HAP-1 (cell line): Measurements from ENCODE around the gene SMARCC2.

Experiments
- DNase-seq, 2 experiments: peaks; one replicate each; pipeline ENCODE4 v3.0.0-alpha.2; 2016 to 2020; ENCODE audit warnings: low spot score in 2 of 2
- H3K27me3 ChIP-seq: fragments of 250-450 bp; sonication (Bioruptor Pico); 2 replicates; pipeline ENCODE4 v1.5.1; 2020; ENCODE audit warnings: low read depth, mild to moderate bottlenecking, moderate library complexity
- H3K36me3 ChIP-seq: fragments of 250-450 bp; sonication (Bioruptor Pico); replicated peaks from 2 replicates; pipeline ENCODE4 v1.5.1; 2020; ENCODE audit warnings: mild to moderate bottlenecking
- H3K4me1 ChIP-seq: fragments of 250-450 bp; sonication (Bioruptor Pico); 2 replicates; pipeline ENCODE4 v1.5.1; 2020; ENCODE audit warnings: mild to moderate bottlenecking
- H3K4me3 ChIP-seq: fragments of 250-450 bp; sonication (Bioruptor Pico); 2 replicates; pipeline ENCODE4 v1.5.1; 2020; ENCODE audit warnings: mild to moderate bottlenecking, moderate library complexity
- H3K9me3 ChIP-seq: fragments of 250-450 bp; sonication (Bioruptor Pico); 2 replicates; pipeline ENCODE4 v1.5.1; 2020; ENCODE audit warnings: mild to moderate bottlenecking, moderate library complexity
- in situ Hi-C: fragments of 300-500 bp; cut with MboI; formaldehyde crosslinking; loops from 3 replicates; pipeline ENCODE4 v1.14.3; 2020; ENCODE audit warnings: low sequenced_read_pairs, inconsistent platforms, mixed read lengths

SMARCC2 gene

DNA sequence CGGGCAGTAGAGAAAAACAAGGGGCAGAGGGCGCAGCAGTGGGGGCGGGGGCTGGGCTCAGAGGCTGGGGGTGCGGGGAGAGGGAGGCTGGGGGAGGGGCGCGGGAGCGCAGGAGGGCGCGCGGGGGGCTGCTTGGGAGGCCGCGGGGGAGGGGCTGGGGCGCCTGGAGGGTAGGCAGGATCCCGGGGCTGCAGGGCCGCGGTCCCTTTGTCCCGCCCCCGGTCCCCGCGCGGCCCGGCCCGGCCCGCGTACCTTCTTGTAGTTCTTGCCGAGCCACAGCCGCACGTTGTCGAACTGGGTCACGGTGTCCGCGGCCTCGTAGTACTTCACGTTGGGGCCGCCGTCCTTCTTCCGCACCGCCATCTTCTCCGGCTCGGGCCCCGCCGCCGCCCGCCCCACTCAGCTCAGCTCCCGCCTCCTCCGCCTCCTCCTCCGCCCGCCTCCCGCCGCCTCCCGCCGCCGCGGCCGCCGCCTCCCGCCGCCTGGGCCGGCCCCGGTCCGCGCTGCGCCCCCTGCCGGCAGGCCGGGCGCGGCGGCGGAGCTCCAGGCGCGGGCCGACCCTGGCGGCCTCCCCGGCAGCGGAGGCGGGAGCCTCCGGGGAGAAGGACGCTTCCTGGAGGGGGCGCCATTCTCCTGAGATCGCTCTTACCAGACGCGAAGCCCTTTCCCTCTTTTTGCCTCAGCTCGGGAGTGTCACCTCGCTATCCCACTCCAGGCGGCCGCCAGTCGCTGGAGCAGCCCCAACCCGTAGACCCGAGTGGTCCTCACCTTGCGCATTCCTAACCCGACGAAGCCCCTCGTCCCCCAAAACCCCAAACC lies at the start of gene SMARCC2:
SMARCC2 (minus strand) TSS at position 385 of the 819 bp plus-strand sequence; CDS start at position 363, 22 bp downstream.
- peak within 1 kb of the TSS; percentile 59 for H3K4me3 ChIP-seq
- H3K4me1 ChIP-seq, result peaks cover 11% of the 10 kb centered on the region
- H3K9me3 ChIP-seq, result no peaks in the 10 kb centered on the region
- H3K27me3 ChIP-seq, result no peaks in the 10 kb centered on the region
- H3K36me3 ChIP-seq, result peaks cover 24% of the 10 kb centered on the region
- peak; percentile 85 to 94 for DNase-seq
- in situ Hi-C loops, result loop anchor here (5.0 kb wide), 1 partner anchor 72 kb away; the partner anchor contains the start of genes RPL41 and ZC3H10

- Histone ChIP-seq H3K9me3 (no peaks in the 10 kb centered on the region), H3K27me3 (no peaks in the 10 kb centered on the region), H3K36me3 (peaks cover 31% of the 10 kb centered on the region), H3K4me3 (no peak overlapping the region), H3K4me1 (no peaks in the 10 kb centered on the region)
- DNase-seq, result no peak
- in situ Hi-C loops, result no loop called here
Observed at GRCh38 chr12:56237552-56237951, 48.3 kb upstream of the SMARCC2 start.

GRCh38 chr12:56236985-56237384 lies 47.7 kb upstream of the SMARCC2 start:
- in situ Hi-C loops, result no loop called here
- Histone ChIP-seq H3K36me3 (peaks cover 27% of the 10 kb centered on the region), H3K9me3 (no peaks in the 10 kb centered on the region), H3K27me3 (no peaks in the 10 kb centered on the region), H3K4me3 (no peak overlapping the region), H3K4me1 (no peaks in the 10 kb centered on the region)
- no peak for DNase-seq

GRCh38 chr12:56236091-56236490 lies 46.8 kb upstream of the SMARCC2 start:
- H3K9me3 ChIP-seq, result no peaks in the 10 kb centered on the region
- in situ Hi-C loops, result no loop called here

GRCh38 chr12:56234746-56235436 lies 45.6 kb upstream of the SMARCC2 start:
- Histone ChIP-seq H3K4me1 (no peaks in the 10 kb centered on the region), H3K4me3 (no peak overlapping the region), H3K36me3 (peaks cover 8% of the 10 kb centered on the region; the same call in 1 of the 2 replicates), H3K9me3 (no peaks in the 10 kb centered on the region), H3K27me3 (no peaks in the 10 kb centered on the region)
- DNase-seq, result no peak
- in situ Hi-C loops, result no loop called here

More at GRCh38 chr12:56236091-56236490, 46.8 kb upstream of the SMARCC2 start:
- no peaks in the 10 kb centered on the region for H3K4me1 ChIP-seq
- no peak overlapping the region for H3K4me3 ChIP-seq
- H3K27me3 ChIP-seq, result no peaks in the 10 kb centered on the region
- DNase-seq, result no peak
- H3K36me3 ChIP-seq, result peaks cover 18% of the 10 kb centered on the region

DNA sequence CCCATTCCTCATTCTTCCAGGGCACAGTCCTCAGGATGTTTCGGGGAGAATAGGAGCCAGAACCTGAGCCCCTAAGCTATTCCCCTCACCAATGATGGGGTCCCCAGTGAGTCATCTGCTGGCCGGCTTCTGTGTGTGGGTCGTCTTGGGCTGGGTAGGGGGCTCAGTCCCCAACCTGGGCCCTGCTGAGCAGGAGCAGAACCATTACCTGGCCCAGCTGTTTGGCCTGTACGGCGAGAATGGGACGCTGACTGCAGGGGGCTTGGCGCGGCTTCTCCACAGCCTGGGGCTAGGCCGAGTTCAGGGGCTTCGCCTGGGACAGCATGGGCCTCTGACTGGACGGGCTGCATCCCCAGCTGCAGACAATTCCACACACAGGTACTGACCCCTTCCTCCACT lies 41.9 kb upstream of the SMARCC2 start:
- no peaks in the 10 kb centered on the region for H3K27me3 ChIP-seq
- no peaks in the 10 kb centered on the region for H3K9me3 ChIP-seq
- DNase-seq, result no peak
- H3K4me1 ChIP-seq, result no peaks in the 10 kb centered on the region
- no peak overlapping the region for H3K4me3 ChIP-seq
- H3K36me3 ChIP-seq, result peaks cover 7% of the 10 kb centered on the region
- in situ Hi-C loops, result no loop called here

DNA sequence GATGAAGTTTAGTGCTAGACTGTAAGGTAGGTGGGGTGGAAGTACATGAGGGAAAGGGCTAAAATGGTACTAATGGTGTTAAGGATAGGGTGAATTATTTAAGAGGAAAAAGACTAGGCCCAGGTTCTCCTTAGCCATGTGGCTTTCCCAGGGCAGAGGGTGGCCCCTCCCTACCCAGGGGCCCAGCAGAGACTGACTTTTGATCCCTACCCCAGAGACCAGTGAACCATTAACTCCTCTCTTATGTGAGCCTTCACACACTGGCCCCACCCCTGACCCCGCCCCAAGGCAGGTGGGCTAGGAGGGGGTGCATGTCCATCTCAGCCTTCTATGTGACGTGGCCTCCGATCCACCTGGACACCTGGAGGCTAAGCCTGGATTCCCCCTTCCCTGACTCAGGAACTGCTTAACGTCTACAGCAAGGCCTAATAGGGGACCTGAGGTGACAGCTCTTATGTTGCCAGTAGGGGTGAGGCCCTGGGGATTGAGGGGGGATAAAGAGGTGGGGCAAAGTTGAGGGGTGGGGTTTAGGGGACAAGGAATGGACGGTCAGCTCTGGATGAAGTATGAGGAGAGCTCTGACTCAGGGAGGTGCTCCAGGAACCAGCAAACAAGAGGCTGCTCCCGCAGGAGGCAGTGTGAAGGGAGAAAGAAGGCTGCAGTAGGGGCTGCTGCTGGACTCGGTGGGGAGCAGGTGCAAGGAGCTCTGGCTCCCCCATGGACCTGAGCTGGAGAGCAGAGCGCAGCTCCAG lies 41.3 kb upstream of the SMARCC2 start:
- H3K9me3 ChIP-seq, result no peaks in the 10 kb centered on the region
- no peaks in the 10 kb centered on the region for H3K4me1 ChIP-seq
- peaks cover 11% of the 10 kb centered on the region for H3K36me3 ChIP-seq
- in situ Hi-C loops, result no loop called here
- DNase-seq, result no peak
- H3K27me3 ChIP-seq, result no peaks in the 10 kb centered on the region
- H3K4me3 ChIP-seq, result no peak overlapping the region

GRCh38 chr12:56229916-56230431 lies 40.7 kb upstream of the SMARCC2 start, which contains the start of gene SLC39A5:
Gene SLC39A5, plus strand, starts transcription at chr12:56230051. Its CDS starts 1,224 bp downstream, at chr12:56231275.
- no peaks in the 10 kb centered on the region for H3K9me3 ChIP-seq
- no peak within 1 kb of the TSS for H3K4me3 ChIP-seq
- peaks cover 11% of the 10 kb centered on the region for H3K36me3 ChIP-seq
- 0 out of 2 replicates have a peak, but pooled peaks cover 2% of the 10 kb centered on the region for H3K4me1 ChIP-seq
- in situ Hi-C loops, result no loop called here
- DNase-seq, result no peak
- H3K27me3 ChIP-seq, result no peaks in the 10 kb centered on the region

GRCh38 chr12:56229082-56229481 lies 39.8 kb upstream of the SMARCC2 start:
- H3K27me3 ChIP-seq, result no peaks in the 10 kb centered on the region
- H3K4me1 ChIP-seq, result 0 out of 2 replicates have a peak, but pooled peaks cover 6% of the 10 kb centered on the region
- no peak for DNase-seq
- in situ Hi-C loops, result no loop called here
- no peaks in the 10 kb centered on the region for H3K9me3 ChIP-seq
- no peak overlapping the region for H3K4me3 ChIP-seq
- H3K36me3 ChIP-seq, result peaks cover 11% of the 10 kb centered on the region

GRCh38 chr12:56224954-56225353 lies 35.7 kb upstream of the SMARCC2 start:
- H3K27me3 ChIP-seq, result no peaks in the 10 kb centered on the region
- H3K4me3 ChIP-seq, result peak overlapping the region; percentile 57
- peaks cover 21% of the 10 kb centered on the region for H3K4me1 ChIP-seq
- in situ Hi-C loops, result no loop called here
- H3K36me3 ChIP-seq, result peaks cover 14% of the 10 kb centered on the region
- H3K9me3 ChIP-seq, result no peaks in the 10 kb centered on the region
- DNase-seq, result peak in 1 of 2 experiments; percentile 37

- Histone ChIP-seq H3K9me3 (no peaks in the 10 kb centered on the region), H3K4me3 (peak within 1 kb of the TSS; percentile 57), H3K4me1 (peaks cover 21% of the 10 kb centered on the region), H3K27me3 (no peaks in the 10 kb centered on the region), H3K36me3 (peaks cover 14% of the 10 kb centered on the region)
- DNase-seq, result peak; percentile 96 to 98
- in situ Hi-C loops, result no loop called here
Observed at GRCh38 chr12:56224102-56224701, 34.9 kb upstream of the SMARCC2 start, which contains the start of gene NABP2. Gene NABP2, plus strand, starts transcription at chr12:56224342. Its CDS starts 515 bp downstream, at chr12:56224857.

DNA sequence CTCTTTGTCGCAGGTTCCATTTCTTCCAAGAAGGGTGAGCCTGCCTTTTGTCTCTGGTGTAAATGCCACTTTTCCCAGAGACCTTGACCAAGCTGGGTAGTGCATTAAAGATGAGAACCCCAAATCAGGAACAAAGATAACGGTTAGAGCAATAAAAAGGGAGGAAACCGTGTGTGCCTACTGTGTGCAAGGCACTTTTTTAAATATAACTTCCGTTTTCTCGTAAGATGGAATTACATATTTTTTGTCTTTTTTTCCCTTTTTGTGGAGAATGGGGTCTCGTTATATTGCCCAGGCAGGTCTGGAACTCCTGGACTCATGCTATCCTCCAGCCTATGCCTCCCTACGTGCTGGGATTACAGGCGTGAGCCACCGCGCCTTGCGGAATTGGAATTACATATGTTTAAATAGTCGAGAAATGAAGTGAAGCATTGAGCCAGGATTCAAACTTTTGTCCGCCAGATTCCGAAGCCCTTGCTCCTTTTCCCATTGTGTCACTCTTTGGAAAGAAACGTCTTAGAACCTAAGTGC lies 34.4 kb upstream of the SMARCC2 start:
- Histone ChIP-seq H3K36me3 (peaks cover 13% of the 10 kb centered on the region), H3K27me3 (no peaks in the 10 kb centered on the region), H3K9me3 (no peaks in the 10 kb centered on the region), H3K4me1 (peaks cover 21% of the 10 kb centered on the region), H3K4me3 (0 out of 2 replicates have a peak overlapping the region, but pooled peaks have one; percentile 8)
- in situ Hi-C loops, result no loop called here
- no peak for DNase-seq

GRCh38 chr12:56222531-56222895 lies 33.2 kb upstream of the SMARCC2 start:
- in situ Hi-C loops, result no loop called here
- H3K4me1 ChIP-seq, result peaks cover 21% of the 10 kb centered on the region
- no peaks in the 10 kb centered on the region for H3K9me3 ChIP-seq
- H3K27me3 ChIP-seq, result no peaks in the 10 kb centered on the region
- peak in 1 of 2 experiments; percentile 11 for DNase-seq
- H3K36me3 ChIP-seq, result peaks cover 10% of the 10 kb centered on the region
- peak overlapping the region; percentile 81 for H3K4me3 ChIP-seq
